Stimulated activated memory B cell treated with anti-CD40 and anti-IgM and Interleukin-4, amounts not matched to agents 10 μg/mL and 1 μg/mL and 100 μg/mL, for 72 hours (primary cell): ENCODE data around the gene SLIT1.

Experiments
- ATAC-seq: fragments of 150-1000 bp; cut with Tn5 transposase; 2 replicates; pipeline ENCODE4 v1.10.0; 2021
- H3K27ac Mint-ChIP-seq: one replicate; pipeline ENCODE4 v1.8.0; 2022; ENCODE audit warnings: mild to moderate bottlenecking, mixed read lengths
- H3K27me3 Mint-ChIP-seq: one replicate; pipeline ENCODE4 v1.8.0; 2022; ENCODE audit warnings: mixed read lengths
- H3K36me3 Mint-ChIP-seq: one replicate; pipeline ENCODE4 v1.8.0; 2022; ENCODE audit warnings: mixed read lengths
- H3K4me1 Mint-ChIP-seq: one replicate; pipeline ENCODE4 v1.8.0; 2022; ENCODE audit warnings: mixed read lengths
- H3K4me3 Mint-ChIP-seq: one replicate; pipeline ENCODE4 v1.8.0; 2022; ENCODE audit warnings: mild to moderate bottlenecking, moderate library complexity, mixed read lengths
- H3K9me3 Mint-ChIP-seq: one replicate; pipeline ENCODE4 v1.8.0; 2022; ENCODE audit warnings: mixed read lengths

Gene SLIT1

DNA sequence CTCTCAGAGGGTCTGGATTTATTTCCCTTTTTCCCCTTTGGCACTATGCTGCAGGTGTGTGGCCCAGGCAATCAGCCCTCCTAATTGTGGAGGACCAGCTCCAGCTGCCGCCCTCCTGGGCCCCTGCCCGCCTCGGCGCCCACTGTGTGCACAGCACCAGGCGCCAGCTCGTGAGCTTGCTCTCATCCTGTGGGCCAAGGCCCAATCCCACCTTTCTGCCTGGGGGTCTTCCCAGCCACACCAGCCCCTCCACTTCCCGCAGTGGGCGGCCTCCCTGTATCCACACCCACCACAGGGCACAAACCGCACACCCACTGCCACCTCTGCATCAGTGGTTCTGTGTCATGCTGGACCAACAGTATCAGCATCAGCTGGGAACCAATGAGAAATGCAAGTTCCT is 25.5 kb upstream of the SLIT1 start:
- Mint-ChIP-seq H3K4me3 (no peak overlapping the region), H3K9me3 (no peaks in the 10 kb centered on the region), H3K4me1 (peaks cover 5% of the 10 kb centered on the region), H3K27me3 (no peaks in the 10 kb centered on the region), H3K36me3 (no peaks in the 10 kb centered on the region), H3K27ac (no peak overlapping the region)
- ATAC-seq: no peak

DNA sequence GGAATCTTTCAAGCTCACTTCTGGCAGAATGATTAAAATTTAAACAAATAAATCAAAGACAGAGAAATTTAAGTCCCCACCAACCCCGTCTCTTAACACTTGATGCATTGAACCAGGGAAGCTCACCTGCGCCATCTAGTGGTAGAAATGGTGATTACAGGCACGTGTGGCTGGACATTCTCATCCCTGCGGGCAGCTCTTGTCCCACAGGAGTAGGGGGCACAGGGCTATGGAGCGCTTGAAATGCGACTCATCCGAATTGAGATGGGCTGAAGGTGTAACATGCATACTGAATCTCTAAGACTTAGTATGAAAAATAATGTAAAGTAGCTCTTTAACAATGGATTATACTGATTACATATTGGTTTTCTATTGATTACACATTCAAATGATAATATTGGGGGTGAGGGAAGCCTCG is 24.8 kb upstream of the SLIT1 start:
- no peaks in the 10 kb centered on the region for H3K36me3 Mint-ChIP-seq
- ATAC-seq: no peak
- peaks cover 5% of the 10 kb centered on the region for H3K4me1 Mint-ChIP-seq
- H3K27me3 Mint-ChIP-seq: no peaks in the 10 kb centered on the region
- no peaks in the 10 kb centered on the region for H3K9me3 Mint-ChIP-seq
- H3K4me3 Mint-ChIP-seq: no peak overlapping the region
- no peak overlapping the region for H3K27ac Mint-ChIP-seq

DNA sequence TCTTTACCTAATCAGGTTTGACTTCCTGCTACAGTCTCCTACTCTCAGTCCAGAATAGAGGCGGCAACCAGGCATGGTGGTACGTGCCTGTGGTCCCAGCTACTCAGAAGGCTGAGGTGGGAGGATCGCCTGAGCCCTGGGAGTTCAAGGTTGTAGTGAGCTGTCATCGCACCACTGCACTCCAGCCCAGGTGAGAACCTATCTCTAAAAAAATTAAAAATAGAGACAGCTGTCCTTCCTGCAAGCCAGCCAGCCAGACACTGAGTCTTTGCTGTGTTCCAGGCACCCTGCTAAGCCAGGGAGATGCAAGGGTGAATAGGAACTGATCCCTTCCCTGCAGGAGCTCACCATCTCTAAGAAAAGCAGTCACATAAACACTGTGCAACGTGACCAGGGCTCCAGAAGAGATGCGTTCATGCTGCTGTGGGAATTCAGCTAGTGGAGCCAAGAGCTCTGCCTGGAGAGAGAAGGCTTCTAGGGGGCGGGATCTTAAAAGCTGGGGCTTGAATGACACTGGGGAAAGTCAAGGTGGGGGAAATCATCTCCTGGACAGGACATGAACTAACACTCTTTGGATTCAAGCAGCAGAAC is 22.1 kb upstream of the SLIT1 start:
- no peak overlapping the region for H3K27ac Mint-ChIP-seq
- no peaks in the 10 kb centered on the region for H3K9me3 Mint-ChIP-seq
- no peaks in the 10 kb centered on the region for H3K36me3 Mint-ChIP-seq
- ATAC-seq: no peak
- peaks cover 6% of the 10 kb centered on the region for H3K4me1 Mint-ChIP-seq
- no peak overlapping the region for H3K4me3 Mint-ChIP-seq
- H3K27me3 Mint-ChIP-seq: peaks cover 2% of the 10 kb centered on the region

DNA sequence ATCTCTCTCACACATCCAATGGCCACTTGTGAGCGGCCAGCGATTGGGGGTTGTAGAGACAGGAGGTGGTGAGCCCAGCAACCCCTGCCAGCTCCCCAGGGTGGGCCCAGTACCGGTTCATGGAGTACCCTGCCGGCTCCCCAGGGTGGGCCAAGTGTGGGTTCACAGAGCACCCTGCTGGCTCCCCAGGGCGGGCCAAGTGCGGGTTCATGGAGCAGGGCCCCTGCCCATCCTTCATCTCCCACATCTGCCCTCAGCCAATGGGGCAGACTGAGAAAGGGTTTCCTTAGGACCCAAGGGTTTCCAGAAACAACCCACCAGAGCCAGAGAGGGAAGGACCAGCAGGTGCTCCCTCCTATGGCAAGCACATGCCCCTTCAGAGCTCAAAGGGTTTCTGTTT is 21.4 kb upstream of the SLIT1 start:
- Mint-ChIP-seq H3K4me3 (no peak overlapping the region), H3K4me1 (peaks cover 13% of the 10 kb centered on the region), H3K9me3 (no peaks in the 10 kb centered on the region), H3K27ac (no peak overlapping the region), H3K36me3 (no peaks in the 10 kb centered on the region), H3K27me3 (peaks cover 9% of the 10 kb centered on the region)
- peak; percentile 21 for ATAC-seq

DNA sequence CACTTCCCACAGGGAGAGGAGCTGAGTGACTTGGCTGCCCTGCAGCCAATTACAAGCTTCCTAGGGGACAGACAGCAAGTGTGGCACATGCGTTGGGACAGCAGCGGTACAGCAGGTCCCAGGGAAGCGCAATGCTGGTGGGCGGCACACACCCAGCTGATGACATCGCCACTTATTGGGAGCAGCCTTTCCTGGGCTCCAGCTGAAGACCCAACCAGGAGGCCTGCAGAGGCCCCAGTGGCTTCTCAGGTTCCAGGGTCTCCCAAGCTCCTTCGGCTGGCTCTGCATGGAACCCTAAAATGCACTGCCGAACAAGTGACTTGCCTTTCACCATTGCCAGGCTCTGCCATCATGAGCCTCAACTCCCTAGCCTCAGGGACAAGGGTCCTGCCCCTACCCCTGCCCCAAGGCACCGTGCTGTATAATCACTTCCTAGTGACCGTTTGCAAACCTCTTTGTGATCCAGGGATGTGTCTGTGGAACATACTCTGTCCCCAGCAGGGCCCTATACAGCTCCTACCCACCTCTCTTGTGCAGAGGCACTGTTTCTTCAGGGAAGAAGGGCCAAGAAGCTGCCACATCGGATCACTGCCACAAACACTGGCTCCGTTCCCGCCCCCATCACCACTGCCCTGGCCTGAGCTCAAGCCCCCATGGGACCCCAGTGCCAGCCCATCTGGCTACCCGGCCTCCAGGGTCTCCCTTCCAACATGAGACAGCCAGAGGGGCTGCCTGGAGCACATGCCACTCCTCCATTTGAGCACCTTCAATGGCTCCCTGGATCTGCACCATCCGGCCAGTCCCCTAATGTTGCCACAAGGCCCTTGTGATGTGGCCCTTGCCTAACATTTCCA is 19.3 kb upstream of the SLIT1 start:
- peaks cover 9% of the 10 kb centered on the region for H3K27me3 Mint-ChIP-seq
- H3K4me3 Mint-ChIP-seq: no peak overlapping the region
- H3K27ac Mint-ChIP-seq: no peak overlapping the region
- ATAC-seq: no peak
- H3K9me3 Mint-ChIP-seq: no peaks in the 10 kb centered on the region
- no peaks in the 10 kb centered on the region for H3K36me3 Mint-ChIP-seq
- peaks cover 32% of the 10 kb centered on the region for H3K4me1 Mint-ChIP-seq

DNA sequence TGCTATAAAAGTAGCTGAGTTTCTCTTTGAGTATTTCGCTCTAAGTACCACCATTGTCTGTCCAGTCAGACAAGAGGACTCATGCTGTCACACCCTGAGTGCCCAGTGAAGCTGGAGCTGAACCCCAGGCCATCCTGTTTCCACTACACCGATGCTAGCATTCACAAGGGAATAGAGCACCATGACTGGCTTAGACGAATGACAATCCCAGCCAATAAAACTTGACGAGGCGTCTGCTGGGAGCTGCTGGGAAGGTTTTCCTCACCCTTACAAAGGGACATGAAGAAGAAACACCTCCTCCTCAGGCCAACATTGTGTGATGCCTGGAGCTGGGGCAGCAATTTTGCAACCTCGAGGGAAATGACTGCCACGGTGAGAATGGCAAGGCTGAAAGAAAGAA is 17.5 kb upstream of the SLIT1 start:
- no peak overlapping the region for H3K27ac Mint-ChIP-seq
- H3K4me1 Mint-ChIP-seq: peaks cover 40% of the 10 kb centered on the region
- H3K27me3 Mint-ChIP-seq: peaks cover 17% of the 10 kb centered on the region
- no peak overlapping the region for H3K4me3 Mint-ChIP-seq
- H3K9me3 Mint-ChIP-seq: no peaks in the 10 kb centered on the region
- ATAC-seq: no peak
- H3K36me3 Mint-ChIP-seq: no peaks in the 10 kb centered on the region

DNA sequence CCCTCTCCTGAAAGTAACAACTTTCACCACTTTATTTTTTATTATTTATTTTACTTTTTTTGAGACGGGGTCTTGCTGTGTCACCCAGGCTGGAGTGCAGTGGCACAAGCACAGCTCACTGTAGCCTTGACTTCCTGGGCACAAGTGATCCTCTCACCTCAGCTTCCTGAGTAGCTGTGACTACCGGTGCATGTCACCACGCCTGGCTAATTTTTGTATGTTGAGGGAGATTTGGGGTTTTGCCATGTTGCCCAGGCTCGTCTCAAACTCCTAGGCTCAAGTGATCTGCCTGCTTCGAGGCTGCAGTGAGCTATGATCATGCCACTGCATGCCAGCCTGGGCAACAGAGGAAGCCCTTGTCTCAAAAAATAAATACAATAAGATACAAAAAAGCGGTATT is 14.9 kb upstream of the SLIT1 start:
- H3K36me3 Mint-ChIP-seq: no peaks in the 10 kb centered on the region
- H3K9me3 Mint-ChIP-seq: no peaks in the 10 kb centered on the region
- H3K27ac Mint-ChIP-seq: no peak overlapping the region
- peaks cover 46% of the 10 kb centered on the region for H3K4me1 Mint-ChIP-seq
- H3K4me3 Mint-ChIP-seq: no peak overlapping the region
- peak; percentile 65 for ATAC-seq
- H3K27me3 Mint-ChIP-seq: peaks cover 17% of the 10 kb centered on the region

DNA sequence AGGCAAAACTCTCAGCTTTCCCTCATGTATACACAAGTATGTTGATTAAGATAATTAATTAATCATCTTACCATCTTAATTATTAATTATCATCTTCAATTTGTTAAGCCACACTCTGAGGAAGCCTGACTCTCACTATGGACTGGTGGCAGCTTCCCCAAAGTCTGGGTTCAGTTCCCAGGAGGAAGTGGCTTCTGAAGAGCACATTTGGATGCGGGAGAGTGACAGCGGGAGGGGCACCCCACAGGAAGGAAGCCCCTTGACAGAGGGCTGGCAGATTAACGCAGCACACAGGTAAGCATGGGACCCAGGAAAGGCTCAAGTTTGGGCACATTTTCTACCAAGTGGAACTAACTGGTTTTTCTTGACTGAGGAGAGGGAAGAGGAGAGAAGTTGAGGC is 13.4 kb upstream of the SLIT1 start:
- Mint-ChIP-seq H3K36me3 (no peaks in the 10 kb centered on the region), H3K9me3 (no peaks in the 10 kb centered on the region), H3K4me1 (peaks cover 48% of the 10 kb centered on the region), H3K27ac (no peak overlapping the region), H3K4me3 (peak overlapping the region; percentile 14), H3K27me3 (peaks cover 17% of the 10 kb centered on the region)
- ATAC-seq: no peak

DNA sequence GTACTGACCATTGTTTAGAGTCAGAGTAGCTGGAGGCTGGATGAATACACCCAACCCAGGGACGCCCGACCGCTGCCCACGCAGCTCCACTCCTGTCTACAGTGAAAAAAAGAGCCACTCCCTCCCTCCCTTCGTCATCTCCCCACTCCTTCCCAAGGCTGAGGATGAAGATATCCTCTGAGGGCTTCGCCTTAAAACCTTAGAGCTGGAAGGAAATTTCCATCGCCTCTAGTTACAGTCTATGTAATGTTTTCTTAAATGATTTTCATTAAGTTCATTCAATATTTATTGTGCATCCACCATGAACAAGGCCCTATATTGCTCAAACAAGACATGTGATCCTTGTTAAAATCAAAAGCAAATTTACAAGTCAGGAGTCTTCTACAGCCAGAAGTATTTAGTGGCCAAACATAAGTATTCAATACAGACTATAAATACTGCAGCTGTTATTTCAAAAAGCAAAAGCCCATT is 11.3 kb upstream of the SLIT1 start:
- ATAC-seq: no peak
- Mint-ChIP-seq H3K4me1 (peaks cover 41% of the 10 kb centered on the region), H3K36me3 (no peaks in the 10 kb centered on the region), H3K27ac (no peak overlapping the region), H3K9me3 (no peaks in the 10 kb centered on the region), H3K4me3 (no peak overlapping the region), H3K27me3 (peaks cover 24% of the 10 kb centered on the region)

DNA sequence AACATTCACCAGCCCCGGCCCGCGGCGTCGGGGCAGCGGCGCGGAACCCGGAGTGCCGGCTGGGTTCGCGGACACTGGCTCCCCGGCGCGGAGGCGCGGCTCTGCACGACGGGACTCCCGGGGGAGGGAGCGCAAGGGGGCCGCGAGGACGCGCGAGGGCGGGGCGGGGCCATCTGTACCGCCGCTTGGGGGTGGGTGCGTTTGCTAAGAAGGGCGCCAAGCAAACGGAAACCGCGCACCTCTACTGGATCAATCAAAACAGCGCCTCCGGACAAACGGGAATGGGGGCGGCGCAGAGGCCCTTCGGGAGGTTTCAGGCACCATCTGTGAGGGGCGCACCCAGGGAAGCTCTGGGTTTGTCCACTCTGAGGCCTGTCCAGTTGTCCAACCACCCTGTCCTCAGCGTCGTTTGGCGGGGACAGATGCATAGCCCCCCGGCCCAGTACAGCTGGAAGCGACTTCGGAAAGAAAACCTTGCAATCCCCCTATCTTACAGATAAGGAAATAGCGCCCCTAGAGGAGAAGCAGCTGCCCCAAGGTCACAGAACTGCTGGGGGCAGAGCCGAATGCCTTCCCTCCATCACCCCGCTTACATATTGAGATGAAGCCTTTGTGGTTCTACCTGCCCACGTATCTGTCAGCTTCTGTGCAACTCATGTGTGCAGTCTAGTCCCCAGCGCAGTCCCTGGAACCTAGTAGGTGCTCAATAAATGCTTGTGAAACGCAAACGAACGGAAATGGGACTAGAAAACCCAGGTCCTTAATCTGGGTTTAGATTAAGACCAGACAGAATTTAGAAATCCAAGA is 10.7 kb upstream of the SLIT1 start:
- Mint-ChIP-seq H3K36me3 (no peaks in the 10 kb centered on the region), H3K4me3 (peak overlapping the region; percentile 76), H3K27ac (no peak overlapping the region), H3K9me3 (no peaks in the 10 kb centered on the region), H3K27me3 (peaks cover 25% of the 10 kb centered on the region), H3K4me1 (peaks cover 35% of the 10 kb centered on the region)
- ATAC-seq: peak; percentile 88

DNA sequence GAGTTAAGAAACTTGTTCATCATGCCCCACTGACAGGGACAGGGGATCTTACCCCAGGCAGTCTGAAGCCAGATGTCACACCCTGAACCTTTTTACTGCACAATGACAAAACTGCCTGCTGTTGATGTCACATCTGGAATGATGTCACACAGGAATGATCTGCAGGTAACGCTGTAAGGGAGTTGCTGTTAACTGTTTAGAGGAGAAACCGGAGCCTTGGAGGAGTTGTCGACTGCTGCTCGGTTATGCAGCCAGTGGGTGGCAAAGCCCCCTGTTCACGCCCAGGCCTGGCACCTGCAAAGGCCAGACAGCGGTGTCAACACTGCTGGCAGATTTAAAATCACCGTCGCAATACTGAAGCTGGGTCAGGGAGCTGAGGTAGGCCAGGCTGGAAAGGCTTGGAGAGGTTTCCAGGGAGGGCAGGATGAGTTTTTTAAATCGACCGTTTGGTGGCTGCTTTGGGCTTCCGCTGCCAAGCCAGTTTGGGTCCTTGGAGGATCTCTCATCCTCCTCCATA is 10.0 kb upstream of the SLIT1 start:
- Mint-ChIP-seq H3K36me3 (no peaks in the 10 kb centered on the region), H3K27me3 (peaks cover 25% of the 10 kb centered on the region), H3K4me1 (peaks cover 29% of the 10 kb centered on the region), H3K27ac (no peak overlapping the region), H3K9me3 (no peaks in the 10 kb centered on the region), H3K4me3 (peak overlapping the region; percentile 76)
- no peak for ATAC-seq

DNA sequence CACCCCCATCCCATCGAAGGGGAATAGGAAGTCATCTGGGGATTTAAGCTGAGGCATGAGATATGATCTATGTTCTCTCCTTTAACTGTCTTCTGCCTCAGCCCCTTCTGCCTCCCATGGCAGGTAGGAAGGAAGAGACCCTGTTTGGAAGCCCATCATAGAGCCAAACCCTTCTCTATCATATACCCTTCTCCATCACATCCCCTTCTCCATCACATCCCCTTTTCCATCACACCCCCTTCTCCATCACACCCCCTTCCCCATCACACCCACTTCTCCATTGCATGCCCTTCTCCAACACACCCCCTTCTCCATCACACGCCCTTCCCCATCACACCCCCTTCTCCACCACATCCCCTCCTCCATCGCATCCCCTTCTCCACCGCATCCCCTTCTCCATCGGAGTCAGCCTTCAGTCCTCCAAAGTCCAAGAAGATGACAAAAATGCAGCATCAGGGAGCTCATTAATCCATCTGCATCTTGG is 7.2 kb upstream of the SLIT1 start:
- Mint-ChIP-seq H3K4me1 (peaks cover 13% of the 10 kb centered on the region), H3K27ac (no peak overlapping the region), H3K36me3 (no peaks in the 10 kb centered on the region), H3K27me3 (peaks cover 31% of the 10 kb centered on the region), H3K9me3 (no peaks in the 10 kb centered on the region), H3K4me3 (no peak overlapping the region)
- ATAC-seq: no peak

DNA sequence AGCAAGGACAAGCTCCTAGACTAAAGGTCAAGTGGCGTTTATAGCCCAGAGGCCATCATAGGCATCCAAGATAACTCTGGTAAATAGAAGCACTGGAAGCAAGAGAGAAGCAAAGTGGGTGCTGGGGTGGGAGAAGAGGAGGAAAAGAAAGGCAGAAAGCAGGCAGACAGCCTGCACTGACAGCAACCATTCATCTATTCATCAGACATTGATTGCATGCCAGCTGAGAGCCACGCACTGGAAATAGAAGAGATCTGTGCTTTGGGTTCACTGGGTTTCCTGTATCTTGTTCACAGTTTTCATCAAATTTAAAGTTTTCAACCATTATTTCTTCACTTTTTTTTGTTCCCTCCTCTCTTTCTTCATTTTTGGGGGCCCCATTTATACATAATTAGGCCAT is 4.7 kb upstream of the SLIT1 start:
- Mint-ChIP-seq H3K36me3 (no peaks in the 10 kb centered on the region), H3K9me3 (no peaks in the 10 kb centered on the region), H3K27me3 (peaks cover 54% of the 10 kb centered on the region), H3K4me3 (no peak overlapping the region), H3K4me1 (peaks cover 8% of the 10 kb centered on the region), H3K27ac (no peak overlapping the region)
- no peak for ATAC-seq

DNA sequence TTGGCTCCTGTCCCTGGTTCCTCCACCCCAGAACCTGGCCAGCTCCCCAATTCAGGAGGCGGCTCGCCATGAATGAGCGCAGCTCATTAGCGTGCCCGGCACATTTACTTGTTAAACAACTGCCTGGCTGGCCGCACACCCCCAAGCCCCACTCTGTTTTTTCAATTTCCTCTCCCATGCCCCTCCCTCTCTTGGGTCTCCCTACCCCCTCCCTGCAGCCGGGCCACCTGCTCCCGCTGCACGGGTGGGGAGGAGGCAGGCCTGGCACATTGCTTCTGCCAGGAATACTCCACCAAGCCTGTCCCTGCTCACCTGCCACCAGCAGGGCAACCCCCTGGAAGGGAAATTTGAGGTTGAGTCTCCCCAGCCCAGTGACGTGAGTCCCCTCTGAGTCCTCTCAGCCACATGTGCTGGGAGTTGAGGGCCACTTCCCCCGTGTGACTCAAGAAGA is 2.5 kb upstream of the SLIT1 start:
- H3K9me3 Mint-ChIP-seq: no peaks in the 10 kb centered on the region
- no peak overlapping the region for H3K4me3 Mint-ChIP-seq
- peak; percentile 48 for ATAC-seq
- H3K36me3 Mint-ChIP-seq: no peaks in the 10 kb centered on the region
- H3K27me3 Mint-ChIP-seq: peaks cover 72% of the 10 kb centered on the region
- no peak overlapping the region for H3K27ac Mint-ChIP-seq
- H3K4me1 Mint-ChIP-seq: peaks cover 14% of the 10 kb centered on the region

DNA sequence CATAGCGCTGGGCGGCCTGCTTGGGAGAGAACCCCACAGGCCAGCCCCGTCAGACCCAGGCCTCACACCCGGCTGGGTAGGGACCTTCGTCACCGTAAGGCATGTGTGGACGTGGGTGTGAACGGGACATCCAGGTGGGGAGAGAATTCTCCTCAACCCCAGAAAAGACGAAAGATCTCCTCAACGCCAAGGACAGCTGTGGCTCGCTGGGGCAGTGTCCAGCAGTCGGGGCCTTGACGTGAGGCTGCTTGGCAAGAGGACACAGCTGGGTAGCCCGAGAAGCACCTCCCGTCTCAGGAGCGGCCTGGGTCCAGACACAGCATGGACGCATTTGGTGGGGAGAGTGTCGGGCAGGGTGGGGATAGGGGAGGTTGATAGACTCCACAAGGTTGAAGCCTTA is 1.2 kb upstream of the SLIT1 start:
- no peak for ATAC-seq
- H3K4me1 Mint-ChIP-seq: peaks cover 14% of the 10 kb centered on the region

More for the DNA sequence above, 1.2 kb upstream of the SLIT1 start:
- Mint-ChIP-seq H3K9me3 (no peaks in the 10 kb centered on the region), H3K27me3 (peaks cover 73% of the 10 kb centered on the region), H3K27ac (no peak overlapping the region), H3K4me3 (no peak overlapping the region), H3K36me3 (no peaks in the 10 kb centered on the region)
